K562 (cell line): ENCODE results near the gene LARP6. TPM values are rescaled to one million over a fixed set of nuclear protein-coding genes. Genes with fewer than 3 reads are reported as not detected.

Experiments
- ATF7 ChIP-seq: fragments of 450-650 bp; IDR thresholded peaks from 2 replicates; pipeline ENCODE4 v1.7.1; 2014; ENCODE audit warnings: mild to moderate bottlenecking, moderate library complexity
- EP400 ChIP-seq: fragments of 450-650 bp; IDR thresholded peaks from 2 replicates; pipeline ENCODE4 v1.6.1; 2017; ENCODE audit warnings: antibody characterized with exemption, mild to moderate bottlenecking, moderate library complexity
- KAT2B ChIP-seq: IDR thresholded peaks from one replicate; pipeline ENCODE4 v1.6.1; 2012; ENCODE audit warnings: low read depth, mild to moderate bottlenecking, control low read depth, inconsistent platforms, low read length, moderate library complexity
- MTA2 ChIP-seq: fragments of 450-650 bp; IDR thresholded peaks from 2 replicates; pipeline ENCODE4 v1.6.1; 2016; ENCODE audit warnings: low read depth
- NFATC3 ChIP-seq: fragments of 450-650 bp; IDR thresholded peaks from 2 replicates; pipeline ENCODE4 v1.6.1; 2017; ENCODE audit warnings: mild to moderate bottlenecking
- NFIX ChIP-seq: fragments of 250-450 bp; sonication (Bioruptor Pico); IDR thresholded peaks from 2 replicates; pipeline ENCODE4 v1.4.0; 2020; ENCODE audit warnings: low read depth, mild to moderate bottlenecking, moderate library complexity
- NR2C2 ChIP-seq, 2 experiments: fragments of 200-800 bp in 1 of 2; sonication (Bioruptor generic) in 1 of 2; sonication (generic) in 1 of 2; formaldehyde crosslinking in 1 of 2; IDR thresholded peaks; 2 replicates each; pipeline versions ENCODE4 v1.6.1 to v1.8.0; 2016 to 2022; ENCODE audit warnings: mild to moderate bottlenecking in 1 of 2, missing compliant biosample characterization in 1 of 2, missing genetic modification characterization in 1 of 2, missing genetic modification reagents in 1 of 2
- PCBP2 ChIP-seq: fragments of 200-400 bp; formaldehyde crosslinking; IDR thresholded peaks from 2 replicates; pipeline ENCODE4 v1.6.1; 2018; ENCODE audit warnings: low read length, low read depth, mild to moderate bottlenecking, moderate library complexity; ENCODE audit not compliant: poor library complexity, severe bottlenecking
- RBFOX2 ChIP-seq: fragments of 200-400 bp; formaldehyde crosslinking; IDR thresholded peaks from 2 replicates; pipeline ENCODE4 v1.6.1; 2017; ENCODE audit warnings: low read depth, mild to moderate bottlenecking, low read length, moderate library complexity
- RUNX1 ChIP-seq: sonication (generic); IDR thresholded peaks from 2 replicates; pipeline ENCODE4 v1.6.1; 2016; ENCODE audit warnings: antibody characterized with exemption, low read depth
- SMARCC2 ChIP-seq: fragments of 450-650 bp; IDR thresholded peaks from 2 replicates; pipeline ENCODE4 v1.6.1; 2017; ENCODE audit warnings: antibody characterized with exemption, moderate library complexity, mild to moderate bottlenecking, low read depth
- SP1 ChIP-seq: sonication (generic); formaldehyde crosslinking; IDR thresholded peaks from 2 replicates; pipeline ENCODE4 v1.8.1; 2022; ENCODE audit warnings: mild to moderate bottlenecking, missing genetic modification reagents
- TARDBP ChIP-seq: fragments of 450-650 bp; IDR thresholded peaks from 2 replicates; pipeline ENCODE4 v1.6.1; 2016
- ZNF143 ChIP-seq: sonication (generic); formaldehyde crosslinking; IDR thresholded peaks from 2 replicates; pipeline ENCODE4 v1.9.0; 2022; ENCODE audit warnings: mild to moderate bottlenecking, missing genetic modification reagents
- ZNF583 ChIP-seq: fragments of 250-450 bp; sonication (Bioruptor Pico); IDR thresholded peaks from 2 replicates; pipeline ENCODE4 v1.4.0; 2020
- ZNF696 ChIP-seq: fragments of 250-450 bp; sonication (Bioruptor Pico); conservative IDR thresholded peaks from 2 replicates; pipeline ENCODE4 v1.4.0; 2020; ENCODE audit warnings: mild to moderate bottlenecking, moderate library complexity
- ZNF780A ChIP-seq: fragments of 250-450 bp; sonication (Bioruptor Pico); IDR thresholded peaks from 2 replicates; pipeline ENCODE4 v1.5.0; 2021; ENCODE audit warnings: mild to moderate bottlenecking
- polyA plus RNA-seq, 8 experiments: library from polyadenylated mRNA; depleted of rRNA in 4 of 8; stranded (reverse) in 5 of 8; unstranded in 3 of 8; fragments of >200 nt; fragmentation: Nextera tagmentation in 2 of 8; fragmentation: Illumina TruSeq in 1 of 8; extraction: Ambion mirVana in 2 of 8; extraction: Trizol in 1 of 8; gene quantifications; 2 replicates each; pipeline versions ENCODE4 v1.2.1 to v1.2.3, GENCODE V29; 2011 to 2014; ENCODE audit warnings: inconsistent platforms in 1 of 8, missing spikeins in 1 of 8
- total RNA-seq, 7 experiments: library from RNA; depleted of rRNA in 6 of 7; stranded (reverse); fragments of >200 nt in 6 of 7; fragmentation: Illumina TruSeq in 2 of 7; extraction: Trizol in 2 of 7; gene quantifications; 2 replicates each; pipeline versions ENCODE4 v1.2.1 to v1.2.3, GENCODE V29; 2011 to 2021; ENCODE audit warnings: low replicate concordance in 1 of 7
- TF ChIP-seq, protein P1 (sequence below), 3 experiments: fragments of 200-800 bp in 1 of 3; sonication (Bioruptor generic) in 1 of 3; sonication (generic) in 1 of 3; formaldehyde crosslinking in 1 of 3; IDR thresholded peaks; 2 replicates each; pipeline versions ENCODE4 v1.6.1 to v1.8.0; 2016 to 2022; ENCODE audit warnings: mild to moderate bottlenecking in 2 of 3, missing compliant biosample characterization in 2 of 3, missing genetic modification characterization in 2 of 3, missing genetic modification reagents in 1 of 3
- TF ChIP-seq, protein P2 (sequence below): fragments of 250-450 bp; sonication (Bioruptor Pico); IDR thresholded peaks from 2 replicates; pipeline ENCODE4 v1.4.0; 2020; ENCODE audit warnings: mild to moderate bottlenecking, moderate library complexity
- TF ChIP-seq, protein P3 (sequence below), 3 experiments: fragments of 200-800 bp in 1 of 3; fragments of 250-450 bp in 1 of 3; fragments of 450-650 bp in 1 of 3; sonication (Bioruptor Pico) in 1 of 3; sonication (Bioruptor generic) in 1 of 3; formaldehyde crosslinking in 1 of 3; IDR thresholded peaks; 2 replicates each; pipeline versions ENCODE4 v1.6.1 to v1.8.0; 2016 to 2022; ENCODE audit warnings: mild to moderate bottlenecking in 2 of 3, missing genetic modification characterization in 2 of 3, missing compliant biosample characterization in 1 of 3, moderate library complexity in 1 of 3

LARP6 gene
- total and polyA plus RNA-seq, 9 of the 15 experiments (the other 6 are each of a cell fraction or from before 2014, with no cell fraction given) = not detected

DNA sequence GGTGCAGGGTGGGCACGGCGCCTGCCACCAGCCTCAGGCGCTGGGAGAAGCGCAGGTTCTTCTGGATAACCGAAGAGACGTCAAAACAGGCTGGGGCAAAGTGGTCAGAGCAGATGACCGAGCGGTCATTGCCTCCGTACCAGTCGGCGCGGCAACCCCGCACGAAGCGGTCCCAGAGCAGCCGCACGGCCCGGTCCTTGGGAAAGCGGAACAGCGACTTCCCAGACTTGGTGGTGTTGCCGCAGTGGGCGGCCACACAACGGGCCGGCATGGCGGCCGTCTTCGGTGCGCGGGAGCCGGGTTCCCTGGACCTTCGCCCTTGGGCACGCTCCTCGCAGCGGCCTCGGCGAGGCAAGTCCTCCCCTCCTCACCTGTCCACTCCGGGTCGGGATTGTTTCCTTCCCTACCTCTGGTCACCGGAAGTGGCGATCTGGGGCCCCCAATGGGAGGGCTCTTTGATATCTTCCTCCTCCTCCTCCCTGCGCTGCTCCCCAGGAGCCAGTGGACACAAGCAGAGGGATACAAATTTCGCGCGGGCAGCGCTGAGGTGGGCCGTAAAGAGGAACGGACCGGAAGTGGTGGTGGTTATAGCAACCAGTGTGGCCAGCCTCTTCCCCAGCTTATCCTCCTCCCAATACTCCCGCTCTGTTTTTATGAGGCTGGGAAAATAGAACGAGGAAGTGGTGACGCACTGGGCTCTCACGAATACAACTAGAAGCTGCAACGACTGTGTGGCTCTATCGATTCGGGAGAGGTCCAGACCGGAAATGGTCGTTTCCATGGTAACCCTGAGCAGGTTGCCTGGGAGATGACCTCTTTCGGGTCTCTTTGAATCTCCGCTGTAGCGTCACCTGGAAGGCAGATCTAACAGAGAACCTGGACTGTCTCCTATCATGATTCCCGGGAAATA, 38.3 kb upstream of the LARP6 start, which contains the start of the genes LRRC49 and THAP10 (continued):
- TF ChIP-seq ZNF696 (no peak), NFIX (CRISPR knock-in tag) (no peak), MTA2 (no peak), NFATC3 (no peak), KAT2B (no peak), RUNX1 (no peak), ZNF780A (CRISPR knock-in tag) (no peak), SP1 (CRISPR knock-in tag) (no peak), TARDBP (no peak), SMARCC2 (no peak), ATF7 (no peak), ZNF143 (CRISPR knock-in tag) (no peak), EP400 (no peak), ZNF583 (CRISPR knock-in tag) (no peak), RBFOX2 (peak; percentile 51), NR2C2 (CRISPR knock-in tag; IDR thresholded peaks at IDR 0.05) (no peak), NR2C2 (tag; IDR thresholded peaks at IDR 0.05) (peak; percentile 47; the same call in 1 of the 2 replicates), PCBP2 (no peak)
- TF ChIP-seq, protein P1, sequence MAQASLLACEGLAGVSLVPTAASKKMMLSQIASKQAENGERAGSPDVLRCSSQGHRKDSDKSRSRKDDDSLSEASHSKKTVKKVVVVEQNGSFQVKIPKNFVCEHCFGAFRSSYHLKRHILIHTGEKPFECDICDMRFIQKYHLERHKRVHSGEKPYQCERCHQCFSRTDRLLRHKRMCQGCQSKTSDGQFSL (CRISPR knock-in tag; IDR thresholded peaks at IDR 0.05) = no peak
- TF ChIP-seq, protein P1 (tag; IDR thresholded peaks at IDR 0.05) = no peak
- TF ChIP-seq, protein P2, sequence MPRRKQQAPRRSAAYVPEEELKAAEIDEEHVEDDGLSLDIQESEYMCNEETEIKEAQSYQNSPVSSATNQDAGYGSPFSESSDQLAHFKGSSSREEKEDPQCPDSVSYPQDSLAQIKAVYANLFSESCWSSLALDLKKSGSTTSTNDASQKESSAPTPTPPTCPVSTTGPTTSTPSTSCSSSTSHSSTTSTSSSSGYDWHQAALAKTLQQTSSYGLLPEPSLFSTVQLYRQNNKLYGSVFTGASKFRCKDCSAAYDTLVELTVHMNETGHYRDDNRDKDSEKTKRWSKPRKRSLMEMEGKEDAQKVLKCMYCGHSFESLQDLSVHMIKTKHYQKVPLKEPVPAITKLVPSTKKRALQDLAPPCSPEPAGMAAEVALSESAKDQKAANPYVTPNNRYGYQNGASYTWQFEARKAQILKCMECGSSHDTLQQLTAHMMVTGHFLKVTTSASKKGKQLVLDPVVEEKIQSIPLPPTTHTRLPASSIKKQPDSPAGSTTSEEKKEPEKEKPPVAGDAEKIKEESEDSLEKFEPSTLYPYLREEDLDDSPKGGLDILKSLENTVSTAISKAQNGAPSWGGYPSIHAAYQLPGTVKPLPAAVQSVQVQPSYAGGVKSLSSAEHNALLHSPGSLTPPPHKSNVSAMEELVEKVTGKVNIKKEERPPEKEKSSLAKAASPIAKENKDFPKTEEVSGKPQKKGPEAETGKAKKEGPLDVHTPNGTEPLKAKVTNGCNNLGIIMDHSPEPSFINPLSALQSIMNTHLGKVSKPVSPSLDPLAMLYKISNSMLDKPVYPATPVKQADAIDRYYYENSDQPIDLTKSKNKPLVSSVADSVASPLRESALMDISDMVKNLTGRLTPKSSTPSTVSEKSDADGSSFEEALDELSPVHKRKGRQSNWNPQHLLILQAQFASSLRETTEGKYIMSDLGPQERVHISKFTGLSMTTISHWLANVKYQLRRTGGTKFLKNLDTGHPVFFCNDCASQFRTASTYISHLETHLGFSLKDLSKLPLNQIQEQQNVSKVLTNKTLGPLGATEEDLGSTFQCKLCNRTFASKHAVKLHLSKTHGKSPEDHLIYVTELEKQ (CRISPR knock-in tag) = no peak
- TF ChIP-seq, protein P3, sequence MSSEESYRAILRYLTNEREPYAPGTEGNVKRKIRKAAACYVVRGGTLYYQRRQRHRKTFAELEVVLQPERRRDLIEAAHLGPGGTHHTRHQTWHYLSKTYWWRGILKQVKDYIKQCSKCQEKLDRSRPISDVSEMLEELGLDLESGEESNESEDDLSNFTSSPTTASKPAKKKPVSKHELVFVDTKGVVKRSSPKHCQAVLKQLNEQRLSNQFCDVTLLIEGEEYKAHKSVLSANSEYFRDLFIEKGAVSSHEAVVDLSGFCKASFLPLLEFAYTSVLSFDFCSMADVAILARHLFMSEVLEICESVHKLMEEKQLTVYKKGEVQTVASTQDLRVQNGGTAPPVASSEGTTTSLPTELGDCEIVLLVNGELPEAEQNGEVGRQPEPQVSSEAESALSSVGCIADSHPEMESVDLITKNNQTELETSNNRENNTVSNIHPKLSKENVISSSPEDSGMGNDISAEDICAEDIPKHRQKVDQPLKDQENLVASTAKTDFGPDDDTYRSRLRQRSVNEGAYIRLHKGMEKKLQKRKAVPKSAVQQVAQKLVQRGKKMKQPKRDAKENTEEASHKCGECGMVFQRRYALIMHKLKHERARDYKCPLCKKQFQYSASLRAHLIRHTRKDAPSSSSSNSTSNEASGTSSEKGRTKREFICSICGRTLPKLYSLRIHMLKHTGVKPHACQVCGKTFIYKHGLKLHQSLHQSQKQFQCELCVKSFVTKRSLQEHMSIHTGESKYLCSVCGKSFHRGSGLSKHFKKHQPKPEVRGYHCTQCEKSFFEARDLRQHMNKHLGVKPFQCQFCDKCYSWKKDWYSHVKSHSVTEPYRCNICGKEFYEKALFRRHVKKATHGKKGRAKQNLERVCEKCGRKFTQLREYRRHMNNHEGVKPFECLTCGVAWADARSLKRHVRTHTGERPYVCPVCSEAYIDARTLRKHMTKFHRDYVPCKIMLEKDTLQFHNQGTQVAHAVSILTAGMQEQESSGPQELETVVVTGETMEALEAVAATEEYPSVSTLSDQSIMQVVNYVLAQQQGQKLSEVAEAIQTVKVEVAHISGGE (CRISPR knock-in tag; IDR thresholded peaks at IDR 0.05) = peak; percentile 84 to 98 (median 97)
